GM19351 (cell line): ENCODE results near the gene DGKG.
A peak's percentile ranks its signal among the peaks of the same experiment; 100 is the strongest.

Experiments
- ATAC-seq: cut with Tn5 transposase; IDR thresholded peaks from one replicate; pipeline ENCODE4 v1.9.1; 2021; ENCODE audit warnings: mild to moderate bottlenecking, moderate library complexity; ENCODE audit not compliant: unreplicated experiment

The DGKG gene

DNA sequence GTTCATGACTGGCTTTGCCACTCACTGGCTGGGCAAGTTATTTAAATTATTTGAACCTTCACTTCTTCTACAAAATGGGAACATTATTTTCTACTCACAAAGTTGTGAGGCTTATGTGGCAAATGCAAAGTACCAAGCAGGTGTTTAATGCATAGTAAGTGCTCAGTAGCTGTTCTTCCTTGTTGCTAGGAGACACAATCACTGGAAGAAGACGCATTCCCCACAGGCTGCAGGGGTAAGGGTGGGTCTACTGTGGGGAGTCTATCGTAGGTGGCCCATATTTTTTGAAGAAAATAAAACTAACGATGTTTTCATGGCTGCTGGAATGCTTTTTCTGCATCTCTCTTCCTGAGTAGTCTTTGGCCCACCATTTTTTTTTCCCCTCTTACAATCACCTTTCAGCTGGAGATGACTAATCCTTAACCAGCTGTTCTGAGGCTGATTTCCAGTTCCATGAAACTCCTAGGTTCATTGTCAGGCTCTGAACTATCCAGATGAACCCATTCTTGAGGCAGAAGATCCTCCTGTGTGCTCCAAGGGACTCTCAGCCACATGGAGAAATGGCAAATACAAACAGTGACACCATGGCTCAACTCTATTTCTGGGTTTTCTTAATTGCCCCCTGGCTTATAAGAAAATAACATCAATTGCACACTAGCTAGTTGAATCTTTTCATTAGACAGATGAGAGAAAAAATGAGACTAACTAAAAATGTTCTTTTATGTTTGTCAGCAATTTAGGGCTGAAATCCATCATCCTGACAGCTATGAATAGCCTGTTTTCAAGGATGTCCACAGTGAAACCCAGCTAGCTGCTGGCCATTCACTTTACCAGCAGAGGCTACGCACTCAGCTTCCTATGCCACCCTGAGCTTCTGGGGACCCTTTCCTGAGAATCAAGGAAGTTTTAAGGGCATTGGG, 144.9 kb downstream of the DGKG start:
- ATAC-seq = peak; percentile 6

DNA sequence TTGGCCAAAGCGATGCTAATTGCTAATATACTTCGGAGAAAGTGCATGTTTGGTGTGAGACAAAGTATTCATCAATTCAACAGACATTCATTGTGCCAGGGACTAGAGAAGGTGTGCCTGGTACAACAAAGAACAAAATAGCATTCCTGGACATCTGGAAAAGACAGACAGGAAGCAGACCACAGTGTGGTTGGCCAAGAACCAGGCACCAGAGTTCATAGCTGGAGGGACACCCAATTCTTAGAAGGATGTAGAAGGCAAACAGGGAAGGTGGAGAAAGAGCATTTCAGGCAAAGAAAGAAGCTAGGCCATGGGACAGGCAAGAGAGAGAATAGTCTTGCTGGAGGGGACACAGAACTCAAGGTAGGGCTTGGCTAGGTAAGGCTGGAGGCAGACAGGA, 147.4 kb downstream of the DGKG start:
- ATAC-seq = no peak

GRCh38 chr3:186213946-186214345, 148.1 kb downstream of the DGKG start:
- ATAC-seq = no peak

- ATAC-seq = no peak
Observed at GRCh38 chr3:186212611-186213010, 149.4 kb downstream of the DGKG start.

GRCh38 chr3:186210852-186211500, 151.1 kb downstream of the DGKG start:
- no peak for ATAC-seq

- ATAC-seq = no peak
Observed at GRCh38 chr3:186209810-186210752, 152.0 kb downstream of the DGKG start.

- no peak for ATAC-seq
Observed at GRCh38 chr3:186208296-186208989, 153.6 kb downstream of the DGKG start.

GRCh38 chr3:186207515-186207914, 154.5 kb downstream of the DGKG start:
- no peak for ATAC-seq

DNA sequence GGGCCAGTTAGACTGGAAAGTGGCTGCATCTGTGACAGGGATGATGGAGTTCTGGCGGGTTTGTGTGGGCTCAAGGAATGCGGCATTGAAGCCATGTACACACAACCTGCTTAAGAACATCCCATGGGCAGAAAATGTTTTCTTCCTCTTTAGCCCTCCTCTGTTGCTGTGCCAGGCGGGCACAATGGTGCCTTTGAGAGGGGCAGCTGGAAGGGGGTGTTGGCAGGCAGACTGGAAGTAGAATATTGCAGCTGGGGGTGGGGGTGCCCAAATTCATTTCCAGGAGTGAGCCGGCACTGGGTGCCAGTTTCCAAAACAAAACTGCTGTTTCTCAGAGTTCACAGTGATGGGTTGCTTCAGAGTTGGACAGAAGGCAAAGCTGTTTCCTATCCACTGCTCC, 161.3 kb downstream of the DGKG start:
- no peak for ATAC-seq

- ATAC-seq = no peak
Observed at GRCh38 chr3:186198442-186198841, 163.6 kb downstream of the DGKG start.

DNA sequence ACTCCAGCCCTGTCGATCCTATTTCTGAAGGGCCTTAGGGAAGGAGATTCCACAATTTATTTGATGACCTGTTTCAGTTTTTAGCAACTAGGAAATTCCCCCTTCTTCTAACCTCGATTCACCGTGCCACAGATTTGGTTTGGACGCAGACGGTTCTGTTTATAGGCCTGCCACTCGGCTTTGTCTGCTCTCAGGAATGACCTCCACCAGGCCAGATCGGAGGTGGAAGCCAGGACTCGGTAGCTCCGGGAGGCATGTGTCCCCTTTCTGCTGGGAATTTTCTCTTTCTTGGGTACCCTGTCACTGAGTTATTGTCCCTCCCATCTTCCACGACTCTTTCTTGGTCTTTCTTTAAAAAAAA, 167.6 kb downstream of the DGKG start:
- no peak for ATAC-seq

DNA sequence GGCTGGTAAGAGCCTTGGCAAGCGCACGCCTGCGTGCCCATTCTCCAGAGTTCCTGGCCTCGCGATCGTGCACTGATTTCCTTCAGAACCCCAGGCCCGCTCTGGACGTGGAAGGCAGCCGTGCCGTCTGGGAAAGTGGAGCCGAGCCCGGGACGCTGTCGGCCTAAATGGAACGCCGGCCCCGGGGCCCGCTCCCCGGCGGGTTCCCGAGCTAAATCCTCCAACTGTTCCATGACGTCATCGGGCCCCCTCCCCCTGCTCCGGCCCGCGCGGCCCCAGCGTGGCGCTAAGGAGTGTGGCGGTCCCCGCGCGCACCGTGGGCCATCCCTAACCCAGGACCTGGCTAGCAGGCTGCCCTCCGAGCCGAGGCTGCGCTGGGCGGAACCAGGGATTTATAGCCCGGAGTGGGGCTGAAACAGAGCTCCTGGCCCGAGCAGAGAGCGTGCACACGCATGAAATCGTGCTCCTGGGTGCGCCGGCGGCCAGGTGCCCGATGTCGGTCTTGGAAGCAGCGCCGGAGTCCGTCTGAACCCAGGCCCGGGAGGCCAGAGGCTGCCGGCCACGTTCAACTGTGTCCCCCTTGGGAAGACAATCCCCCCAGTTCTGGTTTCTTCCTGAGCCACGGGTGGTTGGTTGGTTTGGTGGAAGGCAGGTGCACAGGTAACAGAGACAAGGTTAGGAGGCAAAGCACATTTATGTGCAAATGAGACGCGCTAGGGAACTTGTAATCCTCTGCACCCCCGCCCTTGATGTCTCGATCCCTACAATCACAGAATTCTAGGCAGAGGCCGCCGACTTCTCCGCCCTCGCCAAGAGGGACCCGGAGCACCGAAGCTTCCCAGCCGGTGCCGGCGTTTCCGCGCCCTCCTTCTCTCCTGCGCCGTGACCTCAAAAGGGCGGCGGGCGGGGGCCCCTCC, 168.2 kb downstream of the DGKG start:
- no peak for ATAC-seq

- ATAC-seq = no peak
Observed at GRCh38 chr3:186192823-186193222, 169.2 kb downstream of the DGKG start.

- no peak for ATAC-seq
Observed at GRCh38 chr3:186189492-186189891, 172.5 kb downstream of the DGKG start.

GRCh38 chr3:186187401-186188275, 174.4 kb downstream of the DGKG start:
- ATAC-seq = no peak

GRCh38 chr3:186185194-186185787, 176.7 kb downstream of the DGKG start:
- ATAC-seq = no peak

GRCh38 chr3:186184021-186184420, 178.0 kb downstream of the DGKG start:
- ATAC-seq = no peak

- no peak for ATAC-seq
Observed at GRCh38 chr3:186182850-186183249, 179.2 kb downstream of the DGKG start.
